GM12891 (cell line): ENCODE results near the gene MCTP1.
"Not testable (repeated sequence)": the region's sequence is repeated elsewhere in the genome, so short reads cannot be mapped to it uniquely, and the experiment has no call there.

Source experiments
- DNase-seq: peaks from one replicate; pipeline ENCODE4 v3.0.0; 2011; ENCODE audit warnings: low spot score; ENCODE audit not compliant: insufficient read length
- FAIRE-seq: peaks from 2 replicates; lab custom pipeline; 2011; peaks lifted over from hg19 to GRCh38; lab: Jason Lieb, UNC
- PAX5 ChIP-seq: IDR thresholded peaks from 2 replicates; pipeline ENCODE4 v1.6.1; 2011; ENCODE audit warnings: low read length, moderate library complexity, mild to moderate bottlenecking; ENCODE audit not compliant: insufficient read depth, severe bottlenecking
- POLR2A ChIP-seq: IDR thresholded peaks from 2 replicates; pipeline ENCODE4 v1.6.1; 2011; ENCODE audit warnings: low read depth, low read length, control low read depth
- POLR2AphosphoS5 ChIP-seq: IDR thresholded peaks from 2 replicates; pipeline ENCODE4 v1.6.1; 2011; ENCODE audit warnings: low read depth, low read length, control low read depth
- POU2F2 ChIP-seq: IDR thresholded peaks from 2 replicates; pipeline ENCODE4 v1.6.1; 2011; ENCODE audit warnings: low read depth, mild to moderate bottlenecking, control low read depth, low read length, moderate library complexity
- SPI1 ChIP-seq: IDR thresholded peaks from 2 replicates; pipeline ENCODE4 v1.6.1; 2011; ENCODE audit warnings: low read depth, low read length, control low read depth
- TAF1 ChIP-seq: IDR thresholded peaks from 2 replicates; pipeline ENCODE4 v1.6.1; 2011; ENCODE audit warnings: low read depth, low read length, control low read depth

The MCTP1 gene

DNA sequence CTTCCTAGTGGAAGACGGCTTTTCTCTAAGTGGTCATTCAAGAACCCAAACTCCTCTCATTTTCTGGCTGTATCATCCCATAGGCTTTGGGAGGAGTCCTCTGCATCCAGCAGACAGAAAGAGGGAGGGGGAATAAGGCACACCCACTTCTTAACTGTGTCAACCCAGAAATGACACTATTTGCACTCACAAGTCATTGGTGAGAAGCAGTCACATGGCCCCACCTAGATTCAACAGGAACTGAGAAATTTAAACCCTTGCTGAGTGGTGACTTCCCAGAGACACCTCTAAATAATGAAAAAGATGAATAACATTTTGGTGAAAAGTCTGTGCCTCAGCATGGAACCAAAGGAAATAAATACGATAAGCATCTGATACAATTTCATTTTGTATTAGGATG is 120.0 kb downstream of the MCTP1 start:
- FAIRE-seq (no peak), DNase-seq (no peak)
- no peak for TF ChIP-seq TAF1
- TF ChIP-seq POU2F2 = no peak
- TF ChIP-seq POLR2A = no peak
- TF ChIP-seq POLR2AphosphoS5 = no peak
- no peak for TF ChIP-seq SPI1
- TF ChIP-seq PAX5 = no peak

DNA sequence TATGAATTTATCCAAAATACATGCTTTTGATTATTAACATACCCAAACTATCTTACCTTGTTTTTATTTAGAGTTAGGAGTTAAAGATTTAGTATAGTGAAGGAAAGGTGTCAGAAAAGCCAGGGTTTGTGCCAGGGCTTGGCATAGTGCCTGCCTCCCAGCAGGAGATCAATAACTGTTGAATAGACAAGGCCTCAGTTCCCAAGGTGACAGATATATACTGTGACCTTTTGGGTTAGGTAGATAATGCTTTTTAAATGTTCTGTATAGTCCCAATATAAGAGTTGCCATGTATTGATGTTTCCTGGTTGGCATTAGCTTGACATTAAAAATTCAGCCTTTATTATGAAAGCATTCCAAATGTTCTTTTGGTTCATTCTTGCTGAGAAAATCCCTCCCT is 121.8 kb downstream of the MCTP1 start:
- DNase-seq (no peak), FAIRE-seq (no peak)
- TF ChIP-seq SPI1 = no peak
- TF ChIP-seq POU2F2 = no peak
- TF ChIP-seq PAX5 = no peak
- TF ChIP-seq POLR2A = no peak

- FAIRE-seq = peak; percentile 55
- no peak for TF ChIP-seq TAF1
- TF ChIP-seq POU2F2 = no peak
- TF ChIP-seq PAX5 = no peak
- TF ChIP-seq POLR2AphosphoS5 = no peak
- TF ChIP-seq POLR2A = no peak
- TF ChIP-seq SPI1 = no peak
- DNase-seq = no peak
Measured at GRCh38 chr5:95162231-95162992, 122.5 kb downstream of the MCTP1 start.

DNA sequence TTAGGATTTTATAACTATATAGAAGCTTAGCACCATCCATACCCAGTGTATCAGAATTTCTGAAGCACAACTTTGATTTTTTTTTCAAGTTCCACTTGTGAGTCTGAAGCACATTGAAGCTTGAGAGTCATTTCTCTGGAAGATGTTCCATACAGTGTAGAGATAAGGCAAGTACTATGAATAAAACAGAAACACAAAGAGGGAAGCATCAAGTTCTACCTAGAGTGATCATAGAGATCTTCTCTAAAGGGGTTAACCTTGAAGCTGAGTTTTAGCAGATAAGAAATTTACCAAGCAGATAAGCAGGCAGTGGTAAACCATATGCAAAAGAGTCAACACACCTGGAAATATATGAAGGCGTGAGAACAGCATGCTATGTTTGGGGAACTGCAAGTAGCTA is 125.3 kb downstream of the MCTP1 start:
- TF ChIP-seq SPI1 = no peak
- no peak for TF ChIP-seq PAX5
- TF ChIP-seq POLR2AphosphoS5 = no peak
- no peak for TF ChIP-seq POLR2A
- TF ChIP-seq POU2F2 = no peak
- no peak for TF ChIP-seq TAF1
- DNase-seq (no peak), FAIRE-seq (no peak)

GRCh38 chr5:95155888-95156287 is 129.0 kb downstream of the MCTP1 start:
- DNase-seq (no peak), FAIRE-seq (no peak)
- TF ChIP-seq POLR2AphosphoS5 (no peak), PAX5 (no peak), POU2F2 (no peak), TAF1 (no peak), POLR2A (no peak), SPI1 (no peak)

- no peak for TF ChIP-seq POLR2A
- FAIRE-seq (no peak), DNase-seq (no peak)
Measured at GRCh38 chr5:95153511-95153910, 131.4 kb downstream of the MCTP1 start.

DNA sequence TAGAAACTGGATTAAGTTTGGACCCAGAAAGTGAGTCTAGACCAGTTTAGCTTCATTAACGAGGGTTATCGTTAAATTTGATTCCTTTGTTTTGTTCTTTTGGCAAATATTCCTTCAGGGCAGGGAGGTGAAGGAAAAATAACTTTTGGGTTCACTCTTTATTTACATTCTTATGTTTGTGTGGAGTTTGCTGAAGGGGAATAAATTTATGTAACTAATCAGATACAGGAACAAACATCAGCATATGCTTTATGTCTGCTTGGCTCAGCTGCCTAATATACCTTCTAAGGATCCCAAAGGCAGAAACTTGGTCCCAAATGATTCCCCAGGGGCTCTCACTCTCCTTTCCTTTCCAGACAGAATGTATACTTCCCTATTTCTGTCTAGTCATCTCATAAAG is 132.4 kb downstream of the MCTP1 start:
- no peak for FAIRE-seq

GRCh38 chr5:95152131-95152530 is 132.8 kb downstream of the MCTP1 start:
- TF ChIP-seq PAX5 = no peak
- no peak for TF ChIP-seq SPI1
- TF ChIP-seq POLR2AphosphoS5 = no peak
- no peak for TF ChIP-seq POLR2A
- no peak for TF ChIP-seq TAF1
- no peak for TF ChIP-seq POU2F2
- no peak for FAIRE-seq
- no peak for DNase-seq

More for the DNA sequence above, 132.4 kb downstream of the MCTP1 start:
- TF ChIP-seq SPI1 = no peak
- DNase-seq = no peak

DNA sequence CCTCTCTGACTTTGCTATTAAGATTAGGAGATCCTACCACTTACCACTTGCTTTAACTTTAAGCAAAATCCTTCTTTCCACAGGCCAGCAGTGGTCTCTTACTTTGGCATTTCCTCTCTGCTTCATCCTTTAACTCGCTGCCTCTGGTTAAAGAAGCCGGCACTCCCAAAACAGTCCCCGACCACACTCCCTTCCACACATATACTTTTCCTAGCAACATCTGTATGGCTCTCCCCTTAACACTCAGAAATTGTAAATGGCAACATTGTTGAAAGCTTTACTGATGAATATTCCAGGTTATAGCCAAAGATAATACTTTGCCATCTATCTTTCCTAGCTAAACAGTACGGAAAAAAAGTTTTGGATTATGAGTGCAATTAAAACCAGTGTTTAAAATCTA is 133.2 kb downstream of the MCTP1 start:
- FAIRE-seq (no peak), DNase-seq (no peak)
- TF ChIP-seq SPI1 (no peak), POLR2AphosphoS5 (no peak), POU2F2 (no peak), PAX5 (no peak), TAF1 (no peak), POLR2A (no peak)

GRCh38 chr5:95149387-95149786 is 135.5 kb downstream of the MCTP1 start:
- no peak for FAIRE-seq
- TF ChIP-seq POU2F2 (no peak), POLR2AphosphoS5 (no peak), POLR2A (no peak), PAX5 (no peak), SPI1 (no peak), TAF1 (no peak)
- no peak for DNase-seq

DNA sequence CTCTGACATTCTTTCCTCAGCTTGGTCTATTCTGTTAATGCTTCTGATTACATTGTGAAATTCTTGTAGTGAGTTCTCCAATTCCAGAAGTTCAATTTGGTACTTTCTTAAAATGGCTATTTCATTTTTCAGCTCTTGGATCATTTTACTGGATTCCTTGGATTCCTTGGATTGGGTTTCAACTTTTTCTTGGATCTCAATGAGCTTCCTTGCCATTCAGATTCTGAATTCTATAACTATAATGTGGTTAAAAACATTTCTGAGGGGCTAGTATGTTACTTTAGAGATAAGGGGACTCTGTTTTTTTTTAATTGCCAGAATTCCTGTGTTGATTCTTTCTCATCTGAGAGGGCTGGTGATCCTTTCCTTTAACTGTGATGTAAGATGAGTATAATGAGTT is 136.4 kb downstream of the MCTP1 start:
- no peak for DNase-seq
- TF ChIP-seq TAF1 (no peak), POLR2AphosphoS5 (no peak), POLR2A (no peak), SPI1 (no peak), POU2F2 (no peak), PAX5 (no peak)
- no peak for FAIRE-seq

DNA sequence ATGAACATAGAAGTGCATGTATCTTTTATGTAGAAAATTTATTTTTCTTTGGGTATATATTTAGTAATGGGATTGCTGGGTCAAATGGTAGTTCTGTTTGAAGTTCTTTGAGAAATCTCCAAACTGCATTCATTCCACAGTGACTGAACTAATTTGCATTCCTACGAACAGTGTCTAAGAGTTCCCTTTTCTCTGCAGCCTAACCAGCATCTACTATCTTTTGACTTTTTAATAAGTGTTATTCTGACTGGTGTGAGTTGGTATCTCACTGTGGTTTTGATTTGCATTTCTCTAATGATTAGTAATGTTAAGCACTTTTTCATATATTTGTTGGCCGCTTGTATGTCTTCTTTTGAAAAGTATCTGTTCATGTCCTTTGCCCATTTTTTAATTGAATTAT is 141.0 kb downstream of the MCTP1 start:
- not testable (repeated sequence) for DNase-seq, FAIRE-seq
